HG03066 (cell line): ENCODE measurements around the gene RHPN2.

Experiments used
- ATAC-seq: cut with Tn5 transposase; IDR thresholded peaks from one replicate; pipeline ENCODE4 v1.9.1; 2021; ENCODE audit warnings: low read depth; ENCODE audit not compliant: unreplicated experiment

Gene RHPN2

DNA sequence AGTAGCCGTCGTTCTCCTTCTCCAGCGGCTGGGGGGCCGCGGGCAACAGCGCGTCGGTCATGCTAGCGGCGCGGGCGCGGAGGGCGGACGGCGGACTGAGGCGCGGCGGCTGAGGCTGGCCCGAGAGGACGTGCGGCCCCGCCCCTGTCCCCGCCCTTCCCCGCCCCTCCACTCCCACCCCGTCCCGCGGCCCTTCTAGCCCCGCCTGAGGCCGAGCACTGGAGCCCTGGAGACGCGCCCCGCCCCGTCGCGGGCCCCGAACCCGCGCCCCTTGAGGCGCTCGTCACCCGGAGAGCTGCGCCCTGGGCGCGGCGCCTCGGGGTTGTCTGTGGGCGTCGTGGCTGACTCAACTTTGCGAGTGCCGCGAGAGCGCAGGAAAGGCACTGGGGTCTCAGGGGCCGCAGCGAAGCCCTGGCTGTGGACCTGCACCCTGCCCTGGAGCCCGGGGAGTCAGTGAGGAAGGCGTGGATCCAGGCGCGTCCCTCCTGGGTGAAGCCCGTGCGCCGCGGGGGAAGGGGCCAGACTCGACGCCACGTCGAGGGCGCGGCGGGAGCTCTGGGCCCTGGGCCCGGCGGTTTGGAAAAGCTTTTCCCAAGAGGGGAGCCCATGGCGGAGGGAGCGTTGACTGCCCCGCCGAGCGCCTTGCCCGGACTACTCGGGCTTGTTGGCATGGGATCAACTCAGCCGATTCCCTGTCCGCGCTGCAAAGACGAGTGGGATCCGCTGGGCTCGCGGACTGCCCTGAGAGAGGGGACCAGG, at the start of gene RHPN2:
TSS of gene RHPN2 (minus strand) at position 97 of the 759 bp plus-strand sequence. CDS start at position 61, 36 bp downstream.
- ATAC-seq: no peak

DNA sequence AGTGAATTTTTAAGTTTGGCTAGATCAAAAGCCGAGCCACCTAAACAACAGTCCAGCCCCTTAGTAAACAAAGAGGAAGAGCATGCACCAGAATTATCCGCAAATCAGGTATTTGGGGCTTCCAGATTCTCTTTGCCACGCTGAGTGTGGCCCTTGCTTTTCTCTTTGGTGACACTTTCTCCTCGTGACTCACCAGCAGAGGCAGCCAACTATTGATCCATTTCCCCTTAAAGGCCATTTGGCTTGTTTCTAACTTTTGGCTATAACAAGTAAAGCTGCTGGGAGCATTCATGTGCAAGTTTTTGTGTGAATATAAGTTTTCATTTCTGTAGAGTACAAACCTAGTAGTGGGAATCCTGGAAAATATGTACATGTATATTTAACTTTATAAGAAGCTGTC, 49.6 kb upstream of the RHPN2 start:
- no peak for ATAC-seq

DNA sequence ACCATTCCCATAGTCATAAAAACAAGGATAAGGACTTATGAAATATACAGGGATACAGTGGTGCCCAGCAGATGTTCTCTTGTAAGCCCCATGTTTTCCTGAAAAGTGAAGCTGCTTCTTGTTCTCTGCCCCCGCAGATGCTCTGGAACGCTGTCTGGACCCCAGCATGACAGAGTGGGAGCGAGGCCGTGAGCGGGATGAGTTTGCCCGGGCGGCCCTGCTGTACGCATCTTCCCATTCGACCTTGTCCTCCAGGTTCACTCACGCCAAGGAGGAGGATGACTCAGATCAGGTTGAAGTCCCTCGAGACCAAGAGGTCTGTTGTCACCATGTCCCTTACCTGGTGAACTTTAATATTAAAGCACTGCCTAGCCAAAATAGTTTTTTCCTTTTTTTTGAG, 46.9 kb upstream of the RHPN2 start:
- no peak for ATAC-seq

DNA sequence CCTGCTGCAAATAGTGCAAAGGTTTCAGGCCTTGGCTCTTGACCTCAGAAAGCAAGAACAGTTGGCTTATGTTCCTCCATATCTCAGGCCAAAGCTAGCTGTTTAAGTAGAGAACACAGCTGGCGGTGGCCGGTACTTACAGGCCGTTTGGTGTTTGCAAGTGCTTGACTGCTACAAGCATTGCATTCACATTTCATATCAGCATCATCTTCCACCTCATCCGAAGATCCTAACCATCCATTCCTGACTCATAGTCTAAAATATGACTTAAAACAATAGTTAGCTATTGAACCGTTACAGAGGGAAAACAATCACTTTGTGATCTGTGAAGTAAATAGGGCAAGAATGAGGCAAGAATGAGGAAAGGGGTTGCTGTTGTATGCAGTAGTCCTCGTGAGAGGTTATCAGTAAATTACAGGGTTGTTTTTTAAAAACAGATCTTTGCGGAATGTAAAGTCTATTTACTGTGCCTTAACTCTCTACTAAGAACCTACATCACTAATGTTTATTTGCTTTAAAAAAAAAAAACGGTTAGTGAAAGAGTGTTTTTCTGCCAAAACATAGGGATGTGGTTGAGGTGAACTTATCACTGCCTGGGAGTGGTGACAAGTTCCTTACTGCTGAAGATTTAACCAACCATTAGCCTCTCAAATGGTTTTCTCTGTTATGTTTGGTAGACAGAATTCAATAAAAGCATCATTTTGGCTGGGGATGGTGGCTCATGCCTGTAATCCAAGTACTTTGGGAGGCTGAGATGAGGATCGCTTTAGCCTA, 45.6 kb upstream of the RHPN2 start:
- ATAC-seq: no peak

DNA sequence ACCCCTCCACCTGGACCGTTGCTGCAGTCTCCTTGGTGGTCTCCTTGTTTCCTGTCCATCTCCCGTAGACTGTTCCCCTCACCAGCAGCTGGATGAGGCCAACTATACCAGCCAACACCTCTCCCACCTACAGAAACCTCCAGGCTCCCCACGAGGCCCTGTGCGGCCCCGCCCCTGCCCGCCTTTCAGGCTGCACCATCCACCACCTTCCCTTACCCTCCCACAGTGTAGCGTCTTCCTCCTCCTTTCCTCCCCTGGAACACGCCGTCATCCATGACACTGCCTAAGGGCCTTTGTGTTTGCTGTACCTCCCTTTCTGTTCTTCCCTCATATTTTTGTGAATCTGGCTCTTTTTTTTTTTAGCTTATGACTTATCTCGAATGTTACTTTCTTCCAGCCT, 43.5 kb upstream of the RHPN2 start:
- no peak for ATAC-seq

DNA sequence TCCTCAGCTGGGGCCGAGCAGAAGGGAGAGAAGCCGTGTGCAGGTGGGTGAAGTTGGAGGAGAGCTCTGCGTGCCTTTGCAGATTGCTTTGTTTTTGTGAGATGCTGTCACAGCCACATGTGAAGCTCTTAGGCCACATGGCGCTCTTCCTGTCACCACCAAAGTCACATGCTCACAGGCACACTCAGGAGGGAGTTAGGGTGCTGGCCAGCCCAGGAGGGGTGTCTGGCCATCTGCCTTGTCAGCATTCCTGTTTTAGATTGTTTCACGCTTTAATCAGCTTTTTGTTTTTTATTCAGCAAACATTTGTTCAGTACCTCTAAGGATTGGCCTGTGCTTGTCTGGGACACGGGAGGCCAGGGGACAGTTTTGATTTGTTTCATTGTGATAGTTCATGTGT, 38.2 kb upstream of the RHPN2 start:
- no peak for ATAC-seq

DNA sequence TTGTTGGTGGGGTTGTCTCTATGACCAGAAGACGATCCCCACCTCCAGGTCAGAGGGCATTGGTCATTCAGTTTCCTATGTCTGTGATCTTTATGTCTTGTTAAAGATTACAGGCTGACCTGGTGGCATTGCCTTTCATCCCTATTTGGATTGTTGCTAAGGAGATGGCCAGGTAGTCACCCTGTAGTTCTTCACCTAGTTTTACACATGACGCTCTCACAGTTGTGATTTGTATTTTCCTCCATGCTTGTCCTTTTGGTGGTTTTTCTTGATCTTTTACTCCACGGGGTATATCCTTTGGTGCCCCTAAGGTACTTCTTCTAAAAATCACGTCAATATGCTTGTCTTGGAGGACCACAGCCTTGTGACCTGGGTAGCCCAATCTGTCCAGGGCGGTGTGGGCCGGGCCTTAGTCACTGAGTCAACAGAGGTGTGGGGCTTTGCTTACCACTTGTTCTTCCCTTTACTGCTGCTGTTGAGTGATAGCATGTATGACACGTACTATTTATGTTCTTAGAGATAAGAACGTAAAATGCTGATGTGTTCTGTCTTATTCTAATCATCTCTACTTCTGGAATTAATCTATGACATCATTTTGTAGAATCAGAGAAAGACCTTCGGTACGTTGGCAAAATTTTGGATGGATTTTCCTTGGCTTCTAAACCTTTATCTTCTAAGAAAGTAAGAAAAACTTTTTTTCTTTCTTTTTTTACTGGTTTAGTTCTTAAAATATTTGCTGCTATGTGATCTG, 36.4 kb upstream of the RHPN2 start:
- no peak for ATAC-seq

DNA sequence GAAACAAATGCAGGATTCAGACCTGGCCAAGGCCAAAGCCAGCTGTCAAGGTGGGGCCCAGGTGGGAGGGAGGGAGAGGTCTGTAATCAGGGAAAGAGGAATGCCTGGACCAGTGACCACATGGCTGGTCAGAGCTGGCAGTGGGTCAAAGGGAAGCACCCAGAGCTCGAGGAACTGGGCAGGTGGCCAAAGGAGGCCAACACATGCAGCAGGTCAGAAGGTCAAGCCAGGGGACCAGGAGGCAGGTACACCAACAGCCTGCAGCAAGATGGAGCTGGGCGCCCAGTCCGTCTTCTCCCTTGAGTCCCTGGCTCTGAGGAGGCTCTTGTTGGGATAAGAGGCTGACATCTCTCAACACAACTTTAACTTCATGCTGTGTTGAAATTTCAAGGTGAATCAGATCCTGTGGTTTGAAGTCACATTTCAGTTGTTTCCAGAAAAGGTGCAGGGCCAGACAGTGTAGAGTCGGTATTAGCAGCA, 33.4 kb upstream of the RHPN2 start:
- ATAC-seq: no peak

DNA sequence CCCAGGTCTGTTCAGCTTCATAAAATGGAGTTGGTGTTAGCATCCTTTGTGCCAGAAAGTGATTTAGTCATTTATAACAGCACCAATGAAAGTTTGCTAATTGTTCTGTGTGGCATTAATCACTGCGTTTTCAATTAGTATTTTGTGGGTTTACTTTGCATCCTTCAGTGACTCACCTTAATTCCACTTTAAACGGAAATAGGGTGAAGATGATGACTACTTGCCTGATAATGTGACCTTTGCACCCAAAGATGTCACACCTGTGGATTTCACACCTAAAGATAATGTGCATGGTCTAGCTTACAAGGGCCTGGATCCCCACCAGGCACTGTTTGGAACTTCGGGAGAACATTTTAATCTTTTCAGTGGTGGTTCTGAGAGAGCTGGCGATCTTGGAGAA, 31.3 kb upstream of the RHPN2 start:
- ATAC-seq: no peak

DNA sequence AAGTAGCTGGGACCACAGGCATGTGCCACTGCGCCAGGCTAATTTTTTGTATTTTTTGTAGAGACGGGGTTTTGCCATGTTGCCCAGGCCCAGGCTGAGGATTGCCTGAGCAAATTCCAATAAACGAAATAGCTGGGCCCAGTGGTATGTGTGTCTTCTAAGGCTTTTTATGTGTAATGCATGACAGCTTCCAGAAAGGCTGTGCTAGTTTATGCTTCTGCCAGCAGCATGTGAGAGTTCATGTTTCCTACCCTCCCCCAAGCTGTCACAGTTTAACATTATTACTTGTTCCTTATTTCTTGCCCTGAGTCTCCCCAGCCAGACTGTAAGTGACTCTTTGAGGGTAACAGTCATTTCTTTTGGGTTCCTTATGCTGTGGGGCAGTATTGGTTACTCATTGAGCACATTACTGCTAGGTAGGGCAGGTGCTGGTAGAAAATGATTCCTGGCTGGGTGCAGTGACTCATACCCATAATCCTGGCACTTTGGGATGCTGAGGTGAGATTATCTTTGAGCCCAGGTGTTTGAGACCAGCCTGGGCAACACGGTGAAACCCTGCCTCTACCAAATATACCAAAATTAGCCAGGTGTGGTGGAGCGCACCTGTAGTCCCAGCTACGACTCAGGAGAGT, 29.9 kb upstream of the RHPN2 start:
- ATAC-seq: no peak

DNA sequence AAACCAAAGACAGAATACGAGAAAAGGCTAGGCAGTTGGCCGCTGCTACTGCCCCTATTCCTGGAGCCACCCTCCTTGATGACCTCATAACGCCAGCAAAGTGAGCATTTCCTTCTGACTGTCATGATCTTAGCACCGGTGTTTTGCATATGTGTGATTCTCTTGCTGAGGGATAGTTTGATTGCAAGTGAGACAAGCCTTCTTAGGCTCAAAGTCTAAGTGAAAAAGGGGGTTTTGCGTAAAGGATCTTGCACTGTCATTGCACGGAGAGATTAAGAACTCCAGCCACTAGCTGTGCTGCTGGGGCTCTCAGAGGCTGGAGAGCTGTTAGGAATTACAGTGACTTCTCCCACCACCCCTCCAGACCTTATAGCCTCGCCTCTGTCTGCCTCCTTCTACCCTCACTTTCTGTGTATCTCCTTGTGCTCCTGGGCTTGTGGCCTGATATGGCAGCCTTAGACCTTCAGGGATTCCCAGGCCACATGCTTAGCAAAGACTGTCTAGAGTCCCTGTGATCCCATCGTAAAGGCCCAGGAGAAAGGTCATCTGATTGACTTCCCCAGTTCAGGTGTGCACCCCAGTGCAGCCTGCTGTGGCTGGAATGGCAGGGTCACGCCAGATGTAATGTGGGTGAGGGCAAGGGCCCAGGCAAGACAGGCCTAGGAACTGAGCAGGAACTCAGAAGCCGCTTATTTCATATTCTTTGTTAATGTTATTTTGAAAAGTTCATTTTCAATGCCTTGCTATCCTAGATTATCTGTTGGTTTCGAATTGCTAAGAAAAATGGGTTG, 28.9 kb upstream of the RHPN2 start:
- no peak for ATAC-seq

DNA sequence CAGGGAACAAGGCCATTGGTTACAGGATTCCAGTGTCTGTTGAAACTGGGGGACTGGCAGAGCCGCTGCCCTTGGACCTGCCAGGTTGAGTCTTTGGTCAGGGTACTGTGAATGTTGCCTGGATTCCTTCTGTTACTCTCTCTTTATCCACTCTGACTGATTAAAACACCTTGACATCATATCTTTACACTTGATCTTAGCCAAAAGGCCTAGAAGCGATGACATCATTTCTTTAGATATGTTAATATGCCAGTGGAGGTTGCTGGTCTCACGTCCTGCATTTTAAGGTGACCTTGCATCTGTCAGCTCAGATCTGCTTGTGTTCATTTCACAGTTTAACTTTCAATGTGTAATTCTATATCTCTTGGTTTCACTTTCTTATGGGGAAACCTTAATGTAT, 25.5 kb upstream of the RHPN2 start:
- no peak for ATAC-seq

DNA sequence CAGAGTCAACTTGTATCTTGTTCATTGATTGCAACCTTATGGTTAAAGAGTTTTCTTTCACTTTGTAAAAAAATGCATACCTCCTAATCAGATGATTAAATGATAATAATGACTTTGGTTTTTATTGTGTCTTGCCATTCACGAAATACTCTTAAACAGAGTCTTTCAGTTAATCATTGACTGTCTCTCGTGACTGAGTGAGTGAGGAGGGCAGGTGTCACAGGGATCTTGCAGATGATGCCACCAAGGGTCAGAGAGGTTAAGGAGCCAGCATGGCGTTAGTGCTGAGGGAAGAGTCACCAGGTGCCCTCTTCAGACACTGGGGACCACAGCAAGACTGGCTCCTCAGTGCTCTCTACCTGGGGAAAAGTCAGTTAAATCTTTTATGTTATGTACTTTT, 24.3 kb upstream of the RHPN2 start:
- ATAC-seq: no peak

DNA sequence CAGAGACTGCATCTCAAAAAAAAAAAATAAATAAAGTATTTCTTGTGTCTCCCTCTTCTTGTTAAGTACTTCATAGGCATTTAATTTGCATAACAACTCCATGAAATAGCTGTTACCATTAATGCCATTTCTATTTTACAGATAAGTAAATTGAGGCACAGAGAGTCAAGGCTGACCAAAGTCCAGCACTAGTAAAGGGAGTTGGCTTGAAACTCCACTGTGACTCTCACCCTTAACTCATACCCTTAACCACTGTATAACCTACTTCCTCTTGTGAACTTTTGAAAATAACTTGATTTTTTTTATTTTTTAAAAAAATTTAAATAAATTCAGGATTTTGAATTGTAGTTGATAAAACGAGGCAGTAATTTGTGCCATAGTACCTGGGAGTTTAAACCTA, 22.3 kb upstream of the RHPN2 start:
- ATAC-seq: no peak

DNA sequence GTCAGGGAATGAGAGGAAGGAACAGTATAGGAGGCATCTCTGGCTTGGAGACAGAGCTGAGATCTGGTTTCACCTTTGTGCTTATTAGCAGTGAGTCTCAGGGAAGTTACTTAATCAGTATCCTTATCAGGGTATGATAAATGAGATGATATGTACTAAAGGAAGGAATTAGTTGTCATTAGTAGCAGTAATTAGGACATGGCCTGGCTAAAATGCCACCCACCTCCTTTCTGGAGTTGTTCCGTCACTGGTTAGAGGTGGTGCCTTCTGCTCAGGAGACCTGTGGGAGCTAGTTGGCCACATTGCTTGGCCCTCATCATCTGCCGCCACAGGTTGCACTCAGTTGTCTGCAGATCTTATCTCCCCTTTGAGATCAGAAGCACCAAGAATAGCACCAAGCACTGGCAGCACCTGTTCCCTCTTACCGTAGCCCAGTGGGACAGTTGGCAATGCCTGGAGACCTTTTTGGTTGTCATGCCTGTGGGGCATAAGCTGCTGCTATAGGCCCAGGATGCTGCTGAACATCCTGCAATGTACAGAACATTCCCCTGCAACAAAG, 21.0 kb upstream of the RHPN2 start:
- no peak for ATAC-seq

DNA sequence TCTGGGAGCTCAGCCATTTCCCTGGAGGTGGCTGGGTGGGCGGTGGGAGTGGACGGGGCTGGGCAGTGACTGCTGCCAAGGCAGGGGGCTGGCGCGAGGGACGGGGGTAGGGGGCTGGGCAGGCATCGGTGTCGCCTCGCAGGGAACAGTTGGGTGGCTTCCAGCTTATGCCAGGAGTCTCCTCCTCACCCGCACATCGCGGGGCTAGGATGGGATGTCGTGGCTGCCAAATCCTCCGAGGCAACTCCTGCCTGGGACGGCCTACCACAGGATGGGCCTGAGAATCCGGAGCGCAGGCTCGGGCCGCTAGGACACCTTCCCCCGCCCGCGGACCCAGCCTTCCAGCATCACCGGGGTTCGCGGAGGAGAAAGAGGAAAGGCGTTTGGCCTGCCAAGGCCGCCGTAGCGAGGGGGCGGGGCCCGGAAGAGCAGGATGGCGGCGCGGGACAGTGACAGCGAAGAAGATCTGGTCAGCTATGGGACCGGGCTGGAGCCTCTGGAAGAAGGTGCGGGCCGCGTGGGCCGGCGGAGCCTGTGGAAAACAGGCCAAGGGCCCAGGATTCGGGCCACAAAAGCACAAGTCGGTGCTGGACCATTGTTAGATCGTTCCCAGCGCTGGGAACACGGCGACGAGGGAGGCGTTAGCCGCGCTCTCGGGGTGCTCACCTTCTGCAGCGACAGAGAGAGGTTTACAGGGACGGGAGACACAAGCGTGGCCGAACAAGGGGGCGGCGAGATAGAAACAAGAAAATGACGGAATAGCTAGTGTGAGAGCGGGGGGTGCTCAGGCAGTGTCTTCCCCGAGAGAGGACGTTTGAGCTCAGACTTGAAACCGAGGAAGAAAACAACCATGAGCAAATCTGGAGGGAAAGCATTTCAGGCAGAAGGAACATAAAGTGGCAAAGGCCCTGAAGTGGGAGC, 16.3 kb upstream of the RHPN2 start, which contains the start of gene GPATCH1:
TSS of gene GPATCH1 (plus strand) at position 421 of the 921 bp plus-strand sequence. CDS start at position 434, 13 bp downstream.
- peak; percentile 85 for ATAC-seq

DNA sequence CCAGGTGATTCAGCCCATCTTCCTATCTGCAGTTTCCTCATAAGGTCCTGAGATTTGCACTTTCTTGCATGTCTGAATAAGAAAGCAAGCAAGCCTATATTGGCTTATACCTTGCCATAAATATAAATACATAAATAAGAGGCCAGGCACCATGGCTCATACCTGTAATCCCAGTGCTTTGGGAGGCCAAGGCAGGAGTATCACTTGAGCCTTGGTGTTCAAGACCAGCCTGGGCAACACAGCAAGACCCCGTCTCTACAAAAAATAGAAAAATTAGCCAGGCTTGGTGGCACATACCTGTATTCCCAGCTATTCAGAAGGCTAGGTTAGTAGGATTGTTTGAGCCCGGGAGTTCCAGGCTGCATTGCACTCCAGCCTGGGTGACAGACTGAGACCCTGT, 10.8 kb upstream of the RHPN2 start:
- ATAC-seq: no peak

DNA sequence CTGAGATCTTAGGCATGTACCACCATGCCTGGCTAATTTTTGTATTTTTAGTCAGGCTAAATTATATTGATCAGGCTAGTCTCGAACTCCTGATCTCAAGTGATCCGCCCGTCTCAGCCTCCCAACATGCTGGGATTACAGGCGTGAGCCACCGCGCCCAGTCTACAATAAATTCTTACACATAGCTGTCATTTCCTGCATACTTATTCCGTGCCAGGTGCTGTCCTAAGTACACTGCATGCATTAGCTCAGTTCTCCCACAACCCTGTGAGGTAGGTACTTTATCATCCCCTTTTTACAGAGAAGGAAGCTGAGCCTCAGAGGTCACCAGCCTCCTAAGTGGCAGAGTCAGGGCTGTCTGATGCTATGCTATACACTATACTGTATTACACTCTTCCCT, 7.2 kb upstream of the RHPN2 start:
- no peak for ATAC-seq

DNA sequence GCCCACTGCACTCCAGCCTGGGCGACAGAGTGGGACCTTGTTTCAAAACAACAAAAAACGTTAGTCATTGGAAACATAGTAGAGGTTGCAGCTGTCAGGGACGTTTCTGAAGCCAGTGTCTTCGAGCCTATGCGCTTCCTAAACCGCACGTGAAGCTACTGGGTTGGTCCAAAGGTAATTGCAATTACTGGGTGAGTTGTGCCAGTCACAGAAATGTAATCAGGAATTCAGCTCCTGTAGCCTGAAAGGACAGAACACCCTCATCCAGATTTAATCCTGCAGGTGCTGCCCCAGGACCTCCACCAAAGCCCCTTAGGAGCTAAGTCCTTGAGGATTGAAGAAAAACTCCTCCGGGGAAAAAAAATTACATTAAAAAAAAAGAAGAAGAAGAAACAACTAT, 2.4 kb upstream of the RHPN2 start:
- ATAC-seq: no peak
